C4-2B (cell line): ENCODE results near the gene IFITM1.

Experiments used
- H3K27ac ChIP-seq: fragments of 450-650 bp; 2 replicates; pipeline ENCODE4 v1.5.1; 2017
- ZFX ChIP-seq: fragments of 450-650 bp; IDR thresholded peaks from 2 replicates; pipeline ENCODE4 v1.6.1; 2017
- TF ChIP-seq, protein P1 (sequence below): fragments of 450-650 bp; conservative IDR thresholded peaks from 2 replicates; pipeline ENCODE4 v1.5.1; 2017; ENCODE audit warnings: mild to moderate bottlenecking

The IFITM1 gene

DNA sequence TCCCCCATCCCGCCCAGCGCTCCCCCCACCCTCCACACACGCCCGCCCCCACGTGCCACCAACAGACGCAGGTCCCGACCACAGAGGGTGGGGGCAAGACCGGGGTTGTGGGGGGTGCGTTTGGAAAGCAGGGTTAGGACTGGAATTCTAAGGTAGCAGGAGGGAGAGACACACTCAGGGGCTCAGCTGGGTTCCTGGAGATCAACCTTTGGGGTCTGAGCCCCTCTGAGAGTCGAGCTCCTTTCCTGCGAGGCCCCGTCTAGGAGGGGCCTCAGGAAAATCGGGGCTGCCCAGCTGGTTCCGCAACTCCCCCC is 24.5 kb upstream of the IFITM1 start:
- H3K27ac ChIP-seq, result peak overlapping the region; percentile 47
- TF ChIP-seq, protein P1, sequence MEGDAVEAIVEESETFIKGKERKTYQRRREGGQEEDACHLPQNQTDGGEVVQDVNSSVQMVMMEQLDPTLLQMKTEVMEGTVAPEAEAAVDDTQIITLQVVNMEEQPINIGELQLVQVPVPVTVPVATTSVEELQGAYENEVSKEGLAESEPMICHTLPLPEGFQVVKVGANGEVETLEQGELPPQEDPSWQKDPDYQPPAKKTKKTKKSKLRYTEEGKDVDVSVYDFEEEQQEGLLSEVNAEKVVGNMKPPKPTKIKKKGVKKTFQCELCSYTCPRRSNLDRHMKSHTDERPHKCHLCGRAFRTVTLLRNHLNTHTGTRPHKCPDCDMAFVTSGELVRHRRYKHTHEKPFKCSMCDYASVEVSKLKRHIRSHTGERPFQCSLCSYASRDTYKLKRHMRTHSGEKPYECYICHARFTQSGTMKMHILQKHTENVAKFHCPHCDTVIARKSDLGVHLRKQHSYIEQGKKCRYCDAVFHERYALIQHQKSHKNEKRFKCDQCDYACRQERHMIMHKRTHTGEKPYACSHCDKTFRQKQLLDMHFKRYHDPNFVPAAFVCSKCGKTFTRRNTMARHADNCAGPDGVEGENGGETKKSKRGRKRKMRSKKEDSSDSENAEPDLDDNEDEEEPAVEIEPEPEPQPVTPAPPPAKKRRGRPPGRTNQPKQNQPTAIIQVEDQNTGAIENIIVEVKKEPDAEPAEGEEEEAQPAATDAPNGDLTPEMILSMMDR, result no peak
- no peak for TF ChIP-seq ZFX

DNA sequence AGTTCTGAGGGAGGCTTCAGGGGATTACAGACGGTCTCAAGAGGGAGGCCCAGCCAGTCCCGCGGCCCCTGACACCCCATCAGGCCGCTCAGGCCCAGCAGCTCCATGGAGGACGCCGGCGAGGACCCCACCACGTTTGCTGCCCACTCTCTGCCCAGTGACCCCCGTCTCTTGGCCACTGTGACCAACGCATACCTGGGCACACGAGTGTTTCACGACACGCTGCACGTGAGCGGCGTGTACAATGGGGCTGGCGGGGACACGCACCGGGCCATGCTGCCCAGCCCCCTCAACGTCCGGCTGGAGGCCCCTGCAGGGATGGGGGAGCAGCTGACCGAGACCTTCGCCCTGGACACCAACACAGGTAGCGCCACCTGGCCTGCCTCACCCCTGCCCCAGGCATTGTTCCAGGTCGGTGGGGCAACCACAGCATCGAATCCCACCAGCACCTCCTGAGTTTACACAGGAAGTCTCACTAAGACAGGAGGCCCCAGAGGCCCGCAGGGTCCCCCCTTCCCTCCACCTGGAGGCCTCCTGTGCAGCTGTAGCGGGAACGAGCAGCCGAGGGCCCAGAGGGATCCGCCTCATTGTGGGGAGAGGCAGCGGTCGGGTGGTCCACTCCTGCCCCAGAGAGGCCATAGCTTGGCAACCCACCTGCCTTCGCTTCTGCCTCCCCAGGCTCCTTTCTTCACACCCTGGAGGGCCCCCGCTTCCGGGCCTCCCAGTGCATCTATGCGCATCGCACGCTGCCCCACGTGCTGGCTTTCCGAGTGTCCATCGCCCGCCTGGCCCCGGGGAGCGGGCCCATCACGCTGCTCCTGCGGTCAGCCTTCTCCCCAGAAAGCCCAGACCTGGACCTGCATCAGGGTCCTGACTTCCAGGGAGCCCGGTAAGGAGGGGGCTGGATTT is 23.9 kb upstream of the IFITM1 start:
- peak overlapping the region; percentile 47 for H3K27ac ChIP-seq
- TF ChIP-seq, protein P1, result no peak
- TF ChIP-seq ZFX, result no peak

DNA sequence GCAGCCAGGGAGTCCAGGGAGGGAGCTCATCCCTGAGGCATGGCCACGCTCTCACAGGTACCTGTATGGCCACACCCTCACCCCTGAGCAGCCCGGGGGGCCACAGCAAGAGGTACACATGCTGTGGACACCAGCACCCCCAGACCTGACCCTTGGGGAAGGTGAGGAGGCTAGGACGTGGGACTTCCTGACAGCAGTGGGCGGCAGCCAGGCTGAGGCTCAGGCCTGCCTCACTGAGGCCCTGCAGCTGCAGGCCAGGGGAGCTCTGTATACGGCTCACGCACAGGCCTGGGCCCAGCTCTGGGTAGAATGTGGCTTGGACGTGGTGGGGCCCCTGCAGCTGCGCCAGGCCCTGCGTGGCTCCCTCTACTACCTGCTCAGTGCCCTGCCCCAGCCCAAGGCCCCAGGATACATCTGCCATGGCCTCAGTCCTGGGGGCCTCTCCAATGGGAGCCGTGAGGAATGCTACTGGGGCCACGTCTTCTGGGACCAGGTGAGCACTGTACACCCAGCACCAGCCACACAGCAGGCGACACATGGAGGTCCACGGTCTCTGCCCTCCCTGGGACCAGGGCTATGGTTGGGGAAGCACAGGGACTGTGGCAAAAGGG is 23.1 kb upstream of the IFITM1 start:
- no peak overlapping the region for H3K27ac ChIP-seq
- TF ChIP-seq, protein P1, result no peak
- TF ChIP-seq ZFX, result no peak

DNA sequence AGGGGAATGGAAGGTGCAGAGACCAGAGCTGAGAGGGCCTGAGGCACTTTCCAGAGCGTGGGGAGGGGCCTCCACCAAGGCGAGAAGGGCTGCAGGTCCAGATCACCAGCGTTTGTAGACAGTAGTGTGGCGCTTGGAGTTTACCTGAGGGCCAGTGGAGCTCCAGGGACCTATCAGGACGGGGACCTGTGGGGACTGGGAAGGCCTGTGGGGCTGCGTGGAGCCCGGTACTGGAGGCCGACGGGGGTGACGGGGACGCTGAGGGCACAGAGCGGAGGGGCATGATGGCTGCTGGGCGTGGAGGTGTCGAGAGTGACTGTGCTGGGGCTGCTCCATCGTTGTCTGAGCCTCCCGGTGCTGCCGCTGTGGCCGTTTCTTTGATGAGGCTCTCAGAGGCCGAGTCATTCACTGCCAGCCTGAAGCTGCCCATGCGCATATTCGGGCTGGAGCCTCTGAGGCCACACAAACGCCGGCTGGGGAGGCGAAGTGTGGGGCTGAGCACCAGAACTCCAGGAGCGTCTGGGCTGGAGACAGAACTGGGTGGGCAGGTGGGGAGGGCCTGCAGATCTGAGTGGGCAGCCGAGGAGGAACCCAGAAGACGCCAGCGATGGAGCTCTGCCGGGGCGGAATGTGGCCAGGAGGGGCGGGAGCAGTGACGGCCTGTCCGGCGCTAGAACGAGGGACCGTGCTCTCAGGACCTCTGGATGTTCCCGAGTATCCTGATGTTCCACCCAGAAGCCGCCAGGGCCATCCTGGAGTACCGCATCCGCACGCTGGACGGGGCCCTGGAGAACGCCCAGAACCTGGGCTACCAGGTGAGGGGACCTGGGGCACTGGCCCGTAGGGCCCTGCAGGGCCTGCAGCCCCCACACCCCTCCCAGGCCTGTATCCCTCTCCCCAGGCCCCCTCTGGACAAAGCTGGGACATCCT is 22.3 kb upstream of the IFITM1 start:
- no peak overlapping the region for H3K27ac ChIP-seq
- TF ChIP-seq, protein P1, result no peak
- no peak for TF ChIP-seq ZFX

DNA sequence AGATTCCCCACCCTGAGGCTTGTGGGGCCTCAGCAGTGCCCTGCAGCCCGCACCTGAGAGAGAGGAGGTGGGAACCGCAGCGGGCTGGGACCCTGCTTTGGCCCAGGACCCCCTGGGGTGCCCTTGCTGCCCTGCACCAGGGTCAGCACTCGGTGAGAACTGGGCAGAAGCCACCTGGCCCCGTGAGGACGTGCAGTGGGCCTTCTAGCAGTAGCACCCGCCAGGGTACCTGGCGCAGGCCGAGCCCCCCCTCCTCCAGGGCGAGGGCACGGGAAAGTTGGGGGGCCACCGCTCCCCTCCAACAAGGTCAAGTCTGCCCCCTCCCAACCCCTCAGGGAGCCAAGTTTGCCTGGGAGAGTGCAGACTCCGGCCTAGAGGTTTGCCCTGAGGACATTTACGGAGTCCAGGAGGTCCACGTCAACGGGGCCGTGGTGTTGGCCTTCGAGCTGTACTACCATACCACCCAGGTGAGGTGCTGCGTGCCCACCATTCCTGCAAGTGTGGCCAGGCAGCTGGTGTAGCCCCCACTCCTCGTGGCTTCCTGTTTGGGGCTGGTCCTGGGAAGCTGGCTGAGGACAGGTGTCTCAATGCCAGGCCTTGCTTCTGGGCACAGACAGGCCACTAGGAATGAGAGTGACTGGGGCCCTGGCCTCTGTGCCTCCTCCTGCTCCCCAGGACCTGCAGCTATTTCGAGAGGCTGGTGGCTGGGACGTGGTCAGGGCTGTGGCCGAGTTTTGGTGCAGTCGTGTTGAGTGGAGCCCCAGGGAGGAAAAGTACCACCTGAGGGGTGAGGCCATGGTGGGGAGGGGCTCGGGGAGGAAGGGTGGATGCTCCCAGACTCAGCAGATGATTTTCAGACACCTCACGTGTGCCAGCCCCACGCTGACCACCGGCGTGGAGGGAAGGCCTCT is 21.4 kb upstream of the IFITM1 start:
- no peak overlapping the region for H3K27ac ChIP-seq
- no peak for TF ChIP-seq ZFX
- TF ChIP-seq, protein P1, result no peak

DNA sequence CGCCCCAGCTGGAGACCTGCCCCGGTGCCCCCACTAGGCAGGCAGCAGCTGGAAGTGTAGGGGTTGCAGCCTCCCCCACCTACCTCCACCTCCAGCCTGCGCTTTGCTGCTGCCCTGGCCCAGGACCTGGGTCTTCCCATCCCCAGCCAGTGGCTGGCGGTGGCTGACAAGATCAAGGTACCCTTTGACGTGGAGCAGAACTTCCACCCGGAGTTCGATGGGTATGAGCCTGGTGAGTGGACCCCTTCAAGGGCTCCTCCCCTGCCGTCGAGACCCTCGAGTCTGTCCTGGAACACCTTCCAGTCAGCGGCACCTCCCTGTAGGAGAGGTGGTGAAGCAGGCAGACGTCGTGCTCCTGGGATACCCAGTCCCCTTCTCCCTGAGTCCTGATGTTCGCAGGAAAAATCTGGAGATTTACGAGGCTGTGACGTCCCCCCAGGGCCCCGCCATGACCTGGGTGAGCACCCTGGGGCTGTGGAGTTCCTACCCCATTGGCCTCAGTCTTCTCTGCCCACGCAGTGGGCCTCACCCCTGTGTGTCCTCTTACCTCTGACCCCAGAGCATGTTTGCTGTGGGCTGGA is 20.5 kb upstream of the IFITM1 start:
- TF ChIP-seq, protein P1, result no peak
- TF ChIP-seq ZFX, result no peak
- H3K27ac ChIP-seq, result no peak overlapping the region
